ENCODE measurements around the gene FSIP1.

DNA sequence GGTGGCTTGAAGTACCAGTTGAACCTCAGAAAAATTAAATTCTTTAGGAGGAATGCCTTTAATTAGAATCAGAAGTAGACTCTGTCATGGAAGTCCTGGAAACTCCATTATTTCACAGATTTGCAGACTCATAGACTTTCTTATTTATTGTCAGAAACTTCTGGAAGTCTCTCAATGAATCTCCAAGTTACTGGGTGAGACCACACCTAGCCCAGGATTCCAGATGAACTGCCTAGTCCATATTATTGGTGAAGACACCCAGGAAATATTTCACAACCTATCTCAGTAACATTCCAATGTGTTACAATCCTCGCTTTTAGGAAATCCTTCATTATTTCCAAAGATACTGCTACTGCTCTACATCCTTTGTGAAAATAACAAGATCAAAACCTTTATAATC lies 208.2 kb downstream of the FSIP1 start:
- TF ChIP-seq CTCF (IDR thresholded peaks at IDR 0.05) = no peak
- TF ChIP-seq EZH2phosphoT487 (IDR thresholded peaks at IDR 0.05) = no peak
- TF ChIP-seq EZH2 (IDR thresholded peaks at IDR 0.05) = no peak

Data from neural progenitor cell (in vitro differentiated cells).